ENCODE results near the gene BABAM2. TPM values are rescaled to one million over a fixed set of nuclear protein-coding genes. Genes with fewer than 3 reads are reported as not detected.

BABAM2 gene
- total RNA-seq, 1 donor from 2014 or later, result 28.5 TPM

DNA sequence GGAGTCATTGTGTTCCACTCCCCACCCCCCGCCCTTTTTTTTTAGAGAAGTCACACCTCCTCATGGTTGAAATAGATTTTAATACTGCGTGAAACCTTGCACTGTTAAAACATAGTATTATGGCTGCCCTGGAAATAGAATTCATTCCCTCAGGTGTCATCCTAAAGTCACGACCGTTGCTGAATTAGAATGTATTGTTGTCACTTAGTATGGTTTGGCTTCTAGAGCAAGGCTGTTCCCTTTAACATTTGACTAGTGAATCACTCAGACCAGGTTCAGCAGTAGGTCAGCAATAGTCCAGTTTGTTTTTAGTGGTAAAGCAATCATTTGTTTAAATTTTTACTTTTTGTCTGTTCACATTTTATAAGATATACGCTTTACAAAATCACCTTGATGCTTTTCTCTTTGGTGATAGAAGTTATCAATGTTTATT lies 1.2 kb downstream of the BABAM2 start:
- Histone ChIP-seq H3K36me3 (ENCODE audit: insufficient read depth, low read length) (no peaks in the 10 kb centered on the region), H3K4me3 (ENCODE audit: insufficient read depth, low read depth, low read length) (no peak overlapping the region), H3K79me2 (ENCODE audit: insufficient read depth, low read length) (peaks cover 7% of the 10 kb centered on the region), H3K4me1 (ENCODE audit: insufficient read depth, low read length) (peaks cover 26% of the 10 kb centered on the region), H3K27me3 (ENCODE audit: insufficient read depth, low read length) (no peaks in the 10 kb centered on the region), H3K9me3 (ENCODE audit: insufficient read depth, low read depth, low read length) (no peaks in the 10 kb centered on the region), H4K20me1 (ENCODE audit: insufficient read depth, low read length) (no peaks in the 10 kb centered on the region), H3K9ac (ENCODE audit: low read length) (no peak overlapping the region), H2AFZ (ENCODE audit: low read depth, low read length) (no peak overlapping the region), H3K4me2 (ENCODE audit: low read length) (peak overlapping the region; percentile 84), H3K27ac (ENCODE audit: low read depth, low read length) (no peak overlapping the region)
- peaks cover 19% of the 10 kb centered on the region for H3K4me1 Mint-ChIP-seq (ENCODE audit: low read depth, unreplicated experiment)
- peak overlapping the region; percentile 91 for H3K4me3 Mint-ChIP-seq (ENCODE audit: unreplicated experiment)
- H3K9me3 Mint-ChIP-seq (ENCODE audit: unreplicated experiment), result no peaks in the 10 kb centered on the region
- H3K27me3 Mint-ChIP-seq (ENCODE audit: low read depth, unreplicated experiment), result no peaks in the 10 kb centered on the region
- H3K27ac Mint-ChIP-seq (ENCODE audit: unreplicated experiment), result peak overlapping the region; percentile 60
- TF ChIP-seq, protein P1, sequence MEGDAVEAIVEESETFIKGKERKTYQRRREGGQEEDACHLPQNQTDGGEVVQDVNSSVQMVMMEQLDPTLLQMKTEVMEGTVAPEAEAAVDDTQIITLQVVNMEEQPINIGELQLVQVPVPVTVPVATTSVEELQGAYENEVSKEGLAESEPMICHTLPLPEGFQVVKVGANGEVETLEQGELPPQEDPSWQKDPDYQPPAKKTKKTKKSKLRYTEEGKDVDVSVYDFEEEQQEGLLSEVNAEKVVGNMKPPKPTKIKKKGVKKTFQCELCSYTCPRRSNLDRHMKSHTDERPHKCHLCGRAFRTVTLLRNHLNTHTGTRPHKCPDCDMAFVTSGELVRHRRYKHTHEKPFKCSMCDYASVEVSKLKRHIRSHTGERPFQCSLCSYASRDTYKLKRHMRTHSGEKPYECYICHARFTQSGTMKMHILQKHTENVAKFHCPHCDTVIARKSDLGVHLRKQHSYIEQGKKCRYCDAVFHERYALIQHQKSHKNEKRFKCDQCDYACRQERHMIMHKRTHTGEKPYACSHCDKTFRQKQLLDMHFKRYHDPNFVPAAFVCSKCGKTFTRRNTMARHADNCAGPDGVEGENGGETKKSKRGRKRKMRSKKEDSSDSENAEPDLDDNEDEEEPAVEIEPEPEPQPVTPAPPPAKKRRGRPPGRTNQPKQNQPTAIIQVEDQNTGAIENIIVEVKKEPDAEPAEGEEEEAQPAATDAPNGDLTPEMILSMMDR (IDR thresholded peaks at IDR 0.05; ENCODE audit: insufficient read depth, low read depth, low read length), result no peak
- TF ChIP-seq EZH2 (IDR thresholded peaks at IDR 0.05; ENCODE audit: insufficient read depth, low read length), result no peak
- H3K36me3 Mint-ChIP-seq (ENCODE audit: low read depth, unreplicated experiment), result peaks cover 5% of the 10 kb centered on the region
- FAIRE-seq (no peak), DNase-seq (ENCODE audit: low read depth) (peak; percentile 55)

DNA sequence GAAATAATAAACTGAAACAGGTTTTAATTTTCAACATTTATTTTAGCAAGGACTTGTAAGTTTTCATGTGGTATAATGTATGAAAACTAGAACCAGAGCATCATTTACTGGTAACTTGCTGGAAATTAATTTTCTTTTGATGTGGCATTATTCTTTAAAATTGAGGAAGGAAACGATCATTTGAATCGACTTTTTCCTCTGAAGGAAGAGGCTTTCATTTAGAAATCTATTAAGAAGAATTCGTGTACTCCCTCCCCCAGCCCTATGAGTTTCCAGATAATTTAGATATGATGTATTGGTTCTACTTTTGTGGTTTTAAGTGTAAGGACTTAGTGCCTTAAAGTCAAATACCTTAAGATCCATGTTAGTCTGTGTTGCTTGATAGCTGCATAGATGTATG lies 2.5 kb downstream of the BABAM2 start:
- no peaks in the 10 kb centered on the region for H3K27me3 Mint-ChIP-seq (ENCODE audit: low read depth, unreplicated experiment)
- DNase-seq (ENCODE audit: low read depth) (no peak), FAIRE-seq (no peak)
- no peak overlapping the region for H3K27ac ChIP-seq (ENCODE audit: low read depth, low read length)
- H3K27me3 ChIP-seq (ENCODE audit: insufficient read depth, low read length), result no peaks in the 10 kb centered on the region
- no peak overlapping the region for H3K27ac Mint-ChIP-seq (ENCODE audit: unreplicated experiment)
- peaks cover 14% of the 10 kb centered on the region for H3K36me3 Mint-ChIP-seq (ENCODE audit: low read depth, unreplicated experiment)
- H3K79me2 ChIP-seq (ENCODE audit: insufficient read depth, low read length), result peaks cover 7% of the 10 kb centered on the region
- H3K4me2 ChIP-seq (ENCODE audit: low read length), result no peak overlapping the region
- H2AFZ ChIP-seq (ENCODE audit: low read depth, low read length), result no peak overlapping the region
- H3K9me3 ChIP-seq (ENCODE audit: insufficient read depth, low read depth, low read length), result no peaks in the 10 kb centered on the region
- H3K9me3 Mint-ChIP-seq (ENCODE audit: unreplicated experiment), result no peaks in the 10 kb centered on the region
- no peak overlapping the region for H3K4me3 ChIP-seq (ENCODE audit: insufficient read depth, low read depth, low read length)
- no peaks in the 10 kb centered on the region for H4K20me1 ChIP-seq (ENCODE audit: insufficient read depth, low read length)
- no peaks in the 10 kb centered on the region for H3K36me3 ChIP-seq (ENCODE audit: insufficient read depth, low read length)
- peaks cover 19% of the 10 kb centered on the region for H3K4me1 Mint-ChIP-seq (ENCODE audit: low read depth, unreplicated experiment)
- no peak overlapping the region for H3K4me3 Mint-ChIP-seq (ENCODE audit: unreplicated experiment)
- TF ChIP-seq EZH2 (IDR thresholded peaks at IDR 0.05; ENCODE audit: insufficient read depth, low read length), result no peak
- peaks cover 26% of the 10 kb centered on the region for H3K4me1 ChIP-seq (ENCODE audit: insufficient read depth, low read length)
- H3K9ac ChIP-seq (ENCODE audit: low read length), result no peak overlapping the region

DNA sequence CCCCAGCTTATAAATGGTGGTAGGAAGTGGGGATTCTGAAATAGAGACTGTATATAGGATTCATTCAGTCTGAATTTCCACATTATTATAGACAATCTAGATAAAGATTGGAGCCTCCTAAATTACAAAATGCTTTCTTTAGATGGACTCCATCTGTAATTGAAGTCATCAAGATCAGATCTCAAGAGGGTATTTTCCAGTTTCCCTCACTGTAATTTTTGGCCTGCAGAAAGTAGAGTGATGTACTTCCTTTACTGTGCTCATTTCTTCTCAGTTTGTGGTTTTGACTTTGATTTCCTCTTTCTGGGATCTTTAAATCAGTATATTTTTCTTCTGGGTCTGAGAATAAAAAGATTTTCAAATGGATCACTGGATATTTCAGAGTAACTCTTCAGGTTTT lies 7.2 kb downstream of the BABAM2 start:
- H3K4me3 Mint-ChIP-seq (ENCODE audit: unreplicated experiment), result no peak overlapping the region
- no peak overlapping the region for H3K4me3 ChIP-seq (ENCODE audit: insufficient read depth, low read depth, low read length)
- TF ChIP-seq, protein P1 (IDR thresholded peaks at IDR 0.05; ENCODE audit: insufficient read depth, low read depth, low read length), result no peak
- no peak for TF ChIP-seq EZH2 (IDR thresholded peaks at IDR 0.05; ENCODE audit: insufficient read depth, low read length)
- H3K27ac Mint-ChIP-seq (ENCODE audit: unreplicated experiment), result peak overlapping the region; percentile 43
- no peak for FAIRE-seq
- H4K20me1 ChIP-seq (ENCODE audit: insufficient read depth, low read length), result no peaks in the 10 kb centered on the region
- no peaks in the 10 kb centered on the region for H3K79me2 ChIP-seq (ENCODE audit: insufficient read depth, low read length)
- H2AFZ ChIP-seq (ENCODE audit: low read depth, low read length), result no peak overlapping the region
- DNase-seq (ENCODE audit: low read depth), result no peak
- H3K9me3 ChIP-seq (ENCODE audit: insufficient read depth, low read depth, low read length), result no peaks in the 10 kb centered on the region
- no peak overlapping the region for H3K4me2 ChIP-seq (ENCODE audit: low read length)
- no peaks in the 10 kb centered on the region for H3K4me1 ChIP-seq (ENCODE audit: insufficient read depth, low read length)
- H3K36me3 ChIP-seq (ENCODE audit: insufficient read depth, low read length), result no peaks in the 10 kb centered on the region
- no peak overlapping the region for H3K9ac ChIP-seq (ENCODE audit: low read length)
- no peaks in the 10 kb centered on the region for H3K27me3 Mint-ChIP-seq (ENCODE audit: low read depth, unreplicated experiment)
- no peaks in the 10 kb centered on the region for H3K9me3 Mint-ChIP-seq (ENCODE audit: unreplicated experiment)
- no peak overlapping the region for H3K27ac ChIP-seq (ENCODE audit: low read depth, low read length)
- peaks cover 17% of the 10 kb centered on the region for H3K4me1 Mint-ChIP-seq (ENCODE audit: low read depth, unreplicated experiment)
- H3K27me3 ChIP-seq (ENCODE audit: insufficient read depth, low read length), result no peaks in the 10 kb centered on the region
- H3K36me3 Mint-ChIP-seq (ENCODE audit: low read depth, unreplicated experiment), result peaks cover 18% of the 10 kb centered on the region
